Measurements from ENCODE around the gene CBX2. TPM values are rescaled to one million over a fixed set of nuclear protein-coding genes. Genes with fewer than 3 reads are reported as not detected.

The CBX2 gene
- total RNA-seq, 1 experiment from 2014 or later: 28.3 TPM

GRCh38 chr17:79819085-79819484 is 41.1 kb downstream of the CBX2 start:
- RAD21 ChIA-PET (ENCODE audit: low non-redundant PET in 1 of 2, low total read pairs in 2 of 2, uncharacterized antibody in 2 of 2, unreplicated experiment in 2 of 2): no interaction called here
- no TSS peak for BruUV-seq (replicated peaks)
- Histone ChIP-seq H4K20me1 (ENCODE audit: insufficient read depth) (no peaks in the 10 kb centered on the region), H2AFZ (ENCODE audit: low read depth, low read length, poor library complexity, severe bottlenecking) (no peak overlapping the region), H3K4me1 (ENCODE audit: control insufficient read depth in 1 of 2, insufficient read depth in 2 of 2, low read length in 2 of 2) (peaks cover 0 to 4% of the 10 kb centered on the region in 2 experiments; a peak in 1 of 4 replicates), H3K79me2 (ENCODE audit: insufficient read depth, low read length) (no peaks in the 10 kb centered on the region), H3K9ac (ENCODE audit: low read length) (no peak overlapping the region), H3K36me3 (ENCODE audit: control insufficient read depth in 1 of 2, insufficient read depth in 2 of 2, low read length in 2 of 2) (no peaks in the 10 kb centered on the region), H3K9me3 (ENCODE audit: control insufficient read depth in 1 of 2, insufficient read depth in 1 of 2, low read depth in 1 of 2, low read length in 2 of 2) (no peaks in the 10 kb centered on the region), H3K4me2 (ENCODE audit: low read length) (no peak overlapping the region), H3K4me3 (replicated peaks in 1 of 2; ENCODE audit: low read depth in 1 of 2, low read length in 2 of 2) (no peak overlapping the region), H3K9me2 (ENCODE audit: insufficient read depth) (no peaks in the 10 kb centered on the region), H3K27me3 (ENCODE audit: insufficient read depth, low read length) (no peaks in the 10 kb centered on the region), H3K27ac (ENCODE audit: low read depth, low read length) (no peak overlapping the region)
- intact Hi-C loops (cut with micrococcal nuclease): no loop called here
- TF ChIP-seq TCF7L2 (IDR thresholded peaks at IDR 0.05; ENCODE audit: borderline replicate concordance, extremely low read depth, insufficient read depth, insufficient read length): no peak
- ATAC-seq (no peak), DNase-seq (ENCODE audit: low read depth, low spot score) (no peak)
- CTCF ChIA-PET: interaction anchor here (1.0 to 2.3 kb wide), 3 partner anchors 8 to 16 kb away, joined by 4 to 6 read pairs (median 5); no protein-coding TSS in a partner anchor
- POLR2A ChIA-PET: interaction anchor here (1.0 to 1.8 kb wide), 3 partner anchors 9 to 20 kb away, joined by 3 to 6 read pairs (median 3); partner anchors contain the start of gene CBX4

GRCh38 chr17:79819534-79820276 is 41.8 kb downstream of the CBX2 start:
- H3K27ac ChIP-seq (ENCODE audit: low read depth, low read length): no peak overlapping the region
- H3K79me2 ChIP-seq (ENCODE audit: insufficient read depth, low read length): no peaks in the 10 kb centered on the region
- TF ChIP-seq ATF3 (IDR thresholded peaks at IDR 0.05) (no peak), RAD21 (IDR thresholded peaks at IDR 0.05; ENCODE audit: low read depth) (no peak), SIN3A (IDR thresholded peaks at IDR 0.05; ENCODE audit: low read depth) (no peak), EZH2phosphoT487 (IDR thresholded peaks at IDR 0.05; ENCODE audit: borderline replicate concordance) (no peak)
- TF ChIP-seq, protein P1, sequence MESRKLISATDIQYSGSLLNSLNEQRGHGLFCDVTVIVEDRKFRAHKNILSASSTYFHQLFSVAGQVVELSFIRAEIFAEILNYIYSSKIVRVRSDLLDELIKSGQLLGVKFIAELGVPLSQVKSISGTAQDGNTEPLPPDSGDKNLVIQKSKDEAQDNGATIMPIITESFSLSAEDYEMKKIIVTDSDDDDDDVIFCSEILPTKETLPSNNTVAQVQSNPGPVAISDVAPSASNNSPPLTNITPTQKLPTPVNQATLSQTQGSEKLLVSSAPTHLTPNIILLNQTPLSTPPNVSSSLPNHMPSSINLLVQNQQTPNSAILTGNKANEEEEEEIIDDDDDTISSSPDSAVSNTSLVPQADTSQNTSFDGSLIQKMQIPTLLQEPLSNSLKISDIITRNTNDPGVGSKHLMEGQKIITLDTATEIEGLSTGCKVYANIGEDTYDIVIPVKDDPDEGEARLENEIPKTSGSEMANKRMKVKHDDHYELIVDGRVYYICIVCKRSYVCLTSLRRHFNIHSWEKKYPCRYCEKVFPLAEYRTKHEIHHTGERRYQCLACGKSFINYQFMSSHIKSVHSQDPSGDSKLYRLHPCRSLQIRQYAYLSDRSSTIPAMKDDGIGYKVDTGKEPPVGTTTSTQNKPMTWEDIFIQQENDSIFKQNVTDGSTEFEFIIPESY (IDR thresholded peaks at IDR 0.05; ENCODE audit: extremely low read depth, insufficient replicate concordance, low read length): no peak
- H3K9me3 ChIP-seq (ENCODE audit: control insufficient read depth in 1 of 2, insufficient read depth in 1 of 2, low read depth in 1 of 2, low read length in 2 of 2): no peaks in the 10 kb centered on the region
- ChIA-PET POLR2A (interaction anchor here (1.0 kb wide), 2 partner anchors 9 to 19 kb away, joined by 3 read pairs; partner anchors contain the start of gene CBX4), RAD21 (ENCODE audit: low non-redundant PET in 1 of 2, low total read pairs in 2 of 2, uncharacterized antibody in 2 of 2, unreplicated experiment in 2 of 2) (no interaction called here), CTCF (interaction anchor here (0.8 to 1.1 kb wide), 3 partner anchors 8 to 12 kb away, joined by 3 to 5 read pairs (median 3); no protein-coding TSS in a partner anchor)
- H3K9ac ChIP-seq (ENCODE audit: low read length): no peak overlapping the region
- no peak overlapping the region for H3K4me2 ChIP-seq (ENCODE audit: low read length)
- H2AFZ ChIP-seq (ENCODE audit: low read depth, low read length, poor library complexity, severe bottlenecking): no peak overlapping the region
- ATAC-seq (no peak), DNase-seq (ENCODE audit: low read depth, low spot score) (no peak)
- no peaks in the 10 kb centered on the region for H3K27me3 ChIP-seq (ENCODE audit: insufficient read depth, low read length)
- H4K20me1 ChIP-seq (ENCODE audit: insufficient read depth): no peaks in the 10 kb centered on the region
- no peaks in the 10 kb centered on the region for H3K9me2 ChIP-seq (ENCODE audit: insufficient read depth)
- no peaks in the 10 kb centered on the region for H3K36me3 ChIP-seq (ENCODE audit: control insufficient read depth in 1 of 2, insufficient read depth in 2 of 2, low read length in 2 of 2)
- H3K4me1 ChIP-seq (ENCODE audit: control insufficient read depth in 1 of 2, insufficient read depth in 2 of 2, low read length in 2 of 2): peaks cover 0 to 4% of the 10 kb centered on the region in 2 experiments; a peak in 1 of 4 replicates
- BruUV-seq (replicated peaks): no TSS peak
- intact Hi-C loops (cut with micrococcal nuclease): no loop called here
- H3K4me3 ChIP-seq (replicated peaks in 1 of 2; ENCODE audit: low read depth in 1 of 2, low read length in 2 of 2): no peak overlapping the region
